Dermis blood vessel endothelial cell (primary cell): ENCODE data around the gene CERS1. TPM values are rescaled to one million over a fixed set of nuclear protein-coding genes. Genes with fewer than 3 reads are reported as not detected.

Experiments used
- DNase-seq: peaks from one replicate; pipeline ENCODE4 v3.0.0; 2010
- total RNA-seq: library from RNA; depleted of rRNA; stranded (reverse); fragments of >200 nt; gene quantifications from 2 replicates; pipeline ENCODE4 v1.2.3, GENCODE V29; 2014

Gene CERS1
- total RNA-seq, 1 donor from 2014 or later: 1.0 TPM

- DNase-seq: no peak
Observed at GRCh38 chr19:18870531-18871172, 25.3 kb downstream of the CERS1 start.

- no peak for DNase-seq
Observed at GRCh38 chr19:18869781-18870530, 26.0 kb downstream of the CERS1 start.

- DNase-seq: peak; percentile 52
Observed at GRCh38 chr19:18869023-18869618, 26.8 kb downstream of the CERS1 start.

GRCh38 chr19:18868380-18869022 is 27.5 kb downstream of the CERS1 start:
- peak; percentile 11 for DNase-seq

- no peak for DNase-seq
Observed at GRCh38 chr19:18867751-18868150, 28.2 kb downstream of the CERS1 start.

- no peak for DNase-seq
Observed at GRCh38 chr19:18867199-18867598, 28.8 kb downstream of the CERS1 start.

- DNase-seq: no peak
Observed at GRCh38 chr19:18866800-18867123, 29.2 kb downstream of the CERS1 start.

- DNase-seq: peak; percentile 81
Observed at GRCh38 chr19:18865973-18866799, 29.8 kb downstream of the CERS1 start.

- DNase-seq: no peak
Observed at GRCh38 chr19:18865106-18865972, 30.6 kb downstream of the CERS1 start.

GRCh38 chr19:18863843-18864362 is 32.1 kb downstream of the CERS1 start:
- no peak for DNase-seq

- DNase-seq: no peak
Observed at GRCh38 chr19:18862976-18863842, 32.7 kb downstream of the CERS1 start.

- no peak for DNase-seq
Observed at GRCh38 chr19:18861917-18862316, 34.0 kb downstream of the CERS1 start.

- DNase-seq: no peak
Observed at GRCh38 chr19:18861235-18861634, 34.7 kb downstream of the CERS1 start.

- DNase-seq: no peak
Observed at GRCh38 chr19:18860725-18861124, 35.2 kb downstream of the CERS1 start.

GRCh38 chr19:18860302-18860700 is 35.7 kb downstream of the CERS1 start:
- no peak for DNase-seq

- peak; percentile 88 for DNase-seq
Observed at GRCh38 chr19:18859676-18860301, 36.2 kb downstream of the CERS1 start.

- DNase-seq: peak; percentile 19
Observed at GRCh38 chr19:18858906-18859646, 36.9 kb downstream of the CERS1 start.

- no peak for DNase-seq
Observed at GRCh38 chr19:18857223-18857622, 38.7 kb downstream of the CERS1 start.
